OCI-M2 (cell line): ENCODE measurements around the gene TAF6.
A peak's percentile ranks its signal among the peaks of the same experiment; 100 is the strongest.

Experiments used
- DNase-seq: peaks from one replicate; lab custom pipeline; 2025; ENCODE audit not compliant: unreplicated experiment; lab: John Stamatoyannopoulos, UW

TAF6 gene

GRCh38 chr7:100075418-100075817, 43.7 kb downstream of the TAF6 start:
- DNase-seq = no peak

GRCh38 chr7:100074841-100075240, 44.3 kb downstream of the TAF6 start:
- DNase-seq = no peak

DNA sequence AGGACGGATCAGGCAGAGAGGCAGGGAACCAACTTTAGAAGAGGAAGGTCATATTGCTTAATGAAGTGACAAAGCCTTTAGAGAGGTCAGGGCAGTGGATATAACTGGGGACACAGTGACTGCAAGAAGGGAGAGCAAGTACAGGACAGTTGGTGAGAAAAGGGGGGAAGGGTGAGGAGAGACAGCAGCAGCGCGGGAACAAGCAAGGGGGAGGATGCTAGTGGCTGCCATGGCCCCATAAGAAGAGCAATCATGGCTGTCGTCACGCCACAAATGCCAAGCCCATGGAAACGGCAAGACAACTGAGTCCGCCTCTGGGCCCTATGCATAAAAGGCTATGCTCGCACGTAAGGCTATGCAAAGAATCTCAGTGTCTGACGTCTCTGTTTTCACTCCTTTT, 46.7 kb downstream of the TAF6 start:
- DNase-seq = no peak

DNA sequence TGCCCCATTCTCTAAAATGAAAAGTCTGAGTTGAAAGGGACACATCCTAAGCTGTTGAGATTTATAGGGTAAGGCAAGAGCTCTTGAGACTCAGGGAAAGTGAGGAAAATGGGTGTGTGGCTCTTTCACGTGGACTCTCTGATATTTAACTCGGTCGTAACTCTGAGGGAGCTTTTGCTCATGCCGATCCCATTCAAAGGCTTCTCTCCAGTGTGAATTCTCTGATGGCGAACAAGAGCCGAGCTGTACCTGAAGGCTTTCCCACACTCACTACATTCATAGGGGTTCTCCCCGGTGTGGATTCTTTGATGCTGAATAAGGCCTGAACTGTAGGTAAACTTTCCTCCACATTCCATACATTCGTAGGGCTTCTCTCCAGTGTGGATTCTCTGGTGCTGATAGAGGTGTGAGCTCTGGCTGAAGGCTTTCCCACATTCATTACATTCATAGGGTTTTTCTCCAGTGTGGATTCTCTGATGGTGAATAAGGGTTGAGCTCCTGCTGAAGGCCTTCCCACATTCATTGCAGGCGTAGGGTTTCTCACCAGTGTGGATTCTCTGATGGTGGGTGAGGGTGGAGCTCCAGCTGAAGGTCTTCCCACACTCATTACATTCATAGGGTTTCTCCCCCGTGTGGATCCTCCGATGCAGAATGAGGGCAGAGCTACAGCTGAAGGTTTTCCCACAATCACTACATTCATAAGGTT, 48.0 kb downstream of the TAF6 start:
- no peak for DNase-seq

DNA sequence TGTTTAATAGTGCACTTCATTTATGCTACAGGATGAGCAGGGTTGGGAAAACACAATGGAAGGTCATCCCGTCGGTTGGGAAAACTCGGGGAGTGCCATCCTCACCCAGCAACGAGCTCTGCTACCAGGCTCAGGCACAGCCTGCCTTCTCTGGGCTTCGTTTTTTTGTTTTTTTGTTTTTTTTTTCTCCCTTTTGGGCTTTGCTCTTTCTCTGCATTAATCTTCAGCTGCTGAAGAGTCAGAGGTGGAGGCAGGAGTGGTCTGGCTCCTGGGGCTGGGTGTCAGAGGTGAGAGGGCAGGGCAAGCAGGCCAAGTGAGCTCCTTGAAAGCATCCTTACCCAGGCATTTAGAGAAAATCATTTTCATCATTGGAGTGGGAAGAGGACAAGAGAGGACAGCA, 49.2 kb downstream of the TAF6 start:
- no peak for DNase-seq

- DNase-seq = no peak
These were observed 52.2 kb downstream of the TAF6 start for GRCh38 chr7:100066953-100067352.

DNA sequence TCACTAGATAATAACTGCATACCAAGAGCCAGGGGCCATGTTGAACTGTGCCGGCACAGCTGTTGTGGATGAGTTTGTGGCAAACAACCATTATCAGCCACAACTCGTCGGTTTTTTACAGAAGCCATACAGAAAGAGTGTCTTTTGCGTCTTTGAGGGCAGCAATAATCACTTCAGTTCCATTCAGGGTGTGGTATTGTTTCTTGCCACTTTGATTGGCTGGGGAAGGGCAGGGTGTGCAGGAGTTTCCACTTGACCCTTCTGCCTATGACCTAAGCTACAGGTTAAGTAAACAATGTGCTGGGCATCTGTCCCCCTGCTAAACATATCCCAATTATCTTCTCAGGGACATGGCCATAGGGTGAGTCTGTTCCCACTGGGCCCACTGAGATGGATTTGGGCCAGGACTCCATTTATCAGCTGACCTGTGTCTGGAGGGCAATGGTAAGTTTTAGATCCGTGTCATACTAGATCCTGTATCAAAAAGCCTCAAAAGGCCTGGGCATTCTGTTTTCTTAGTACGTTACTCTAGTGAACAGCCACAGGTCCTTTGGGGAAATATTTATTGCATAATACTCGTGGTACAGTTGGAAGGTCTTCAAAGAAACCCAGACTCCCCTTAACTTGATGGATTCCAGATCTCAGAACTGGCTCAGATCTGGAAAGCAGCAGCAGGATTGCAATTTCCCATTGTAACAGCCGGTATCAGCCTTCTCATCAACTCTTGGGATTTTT, 53.5 kb downstream of the TAF6 start:
- DNase-seq = no peak

DNA sequence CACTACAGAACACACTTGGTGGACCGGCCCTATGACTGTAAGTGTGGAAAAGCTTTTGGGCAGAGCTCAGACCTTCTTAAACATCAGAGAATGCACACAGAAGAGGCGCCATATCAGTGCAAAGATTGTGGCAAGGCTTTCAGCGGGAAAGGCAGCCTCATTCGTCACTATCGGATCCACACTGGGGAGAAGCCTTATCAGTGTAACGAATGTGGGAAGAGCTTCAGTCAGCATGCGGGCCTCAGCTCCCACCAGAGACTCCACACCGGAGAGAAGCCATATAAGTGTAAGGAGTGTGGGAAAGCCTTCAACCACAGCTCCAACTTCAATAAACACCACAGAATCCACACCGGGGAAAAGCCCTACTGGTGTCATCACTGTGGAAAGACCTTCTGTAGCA, 55.0 kb downstream of the TAF6 start:
- no peak for DNase-seq

DNA sequence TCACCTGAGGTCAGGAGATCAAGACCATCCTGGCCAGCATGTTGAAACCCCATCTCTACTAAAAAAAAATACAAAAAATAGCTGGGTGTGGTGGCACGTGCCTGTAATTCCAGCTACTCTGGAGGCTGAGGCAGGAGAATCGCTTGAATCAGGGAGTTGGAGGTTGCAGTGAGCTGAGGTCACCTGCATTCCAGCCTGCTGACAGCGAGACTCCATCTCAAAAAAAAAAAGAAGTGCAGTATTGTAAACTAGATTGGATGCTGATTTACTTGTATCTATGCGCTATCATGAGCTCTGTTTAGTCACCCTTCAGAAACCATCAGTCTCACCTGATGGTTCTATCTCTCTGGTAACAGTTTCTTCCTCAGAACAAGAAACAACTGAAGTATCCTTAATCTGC, 55.8 kb downstream of the TAF6 start:
- DNase-seq = no peak

DNA sequence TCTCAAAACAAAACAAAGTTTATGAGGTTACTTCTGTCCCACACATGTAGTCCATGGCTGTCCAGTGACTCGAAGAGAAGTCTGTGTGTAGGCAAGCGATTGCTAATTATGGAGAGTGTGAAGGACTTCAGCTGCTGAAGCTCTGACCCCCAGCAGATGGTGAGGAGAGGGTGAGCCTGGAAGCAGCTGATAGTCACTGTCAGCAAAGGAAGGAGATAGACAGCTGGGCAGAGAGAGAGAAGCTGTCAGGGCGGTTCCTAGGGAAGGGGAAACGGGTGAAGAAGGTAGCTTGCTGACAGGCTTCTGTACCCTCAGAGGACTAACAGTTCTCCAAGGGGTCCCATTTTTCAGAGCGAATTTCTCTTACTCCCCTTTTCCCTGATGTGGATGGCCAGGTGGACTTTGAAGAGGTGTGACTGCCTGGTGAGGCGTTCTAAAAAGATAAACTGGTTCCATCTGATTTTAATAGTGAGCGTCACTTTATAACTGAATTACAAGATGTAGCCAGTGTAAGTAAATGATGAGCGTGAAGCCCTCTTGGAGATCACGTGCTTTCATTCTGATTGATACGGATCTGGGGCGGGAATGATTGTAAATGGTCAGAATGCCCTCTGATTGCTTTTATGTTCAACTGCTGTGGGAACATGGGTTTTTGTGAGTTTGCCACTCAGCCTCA, 57.5 kb downstream of the TAF6 start:
- peak; percentile 20 for DNase-seq

DNA sequence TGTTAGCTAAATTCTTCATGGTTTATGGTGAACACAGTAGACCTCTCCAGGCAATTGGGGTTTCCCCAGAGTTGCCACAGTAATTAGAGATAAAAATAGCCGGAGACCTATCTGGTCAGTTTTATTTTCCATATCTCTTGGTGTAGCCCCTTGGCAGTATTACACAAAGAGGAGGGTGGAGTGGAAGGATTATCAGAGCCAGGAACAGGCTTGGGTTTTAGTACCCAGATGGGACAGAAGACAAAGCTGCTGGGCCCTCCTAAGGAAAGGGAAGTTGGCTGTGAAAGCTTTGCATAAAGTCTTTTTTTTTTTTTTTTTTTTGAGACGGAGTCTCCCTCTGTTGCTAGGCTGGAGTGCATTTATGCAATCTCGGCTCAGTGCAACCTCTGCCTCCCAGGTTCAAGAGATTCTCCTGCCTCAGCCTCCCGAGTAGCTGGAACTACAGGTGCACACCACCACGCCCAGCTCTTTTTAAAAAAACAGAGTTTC, 59.9 kb downstream of the TAF6 start:
- peak; percentile 34 for DNase-seq
